ENCODE measurements around the gene NT5C2.

Gene NT5C2

GRCh38 chr10:103041391-103041790 lies 151.7 kb downstream of the NT5C2 start:
- Histone ChIP-seq H3K27ac (ENCODE audit: low read length) (no peak overlapping the region), H3K4me3 (ENCODE audit: low read length in 2 of 2) (no peak overlapping the region), H3K36me3 (ENCODE audit: control insufficient read depth in 2 of 2, insufficient read depth in 2 of 2, low read length in 2 of 2) (no peaks in the 10 kb centered on the region), H3K9me3 (ENCODE audit: control insufficient read depth in 2 of 2, low read length in 2 of 2) (no peaks in the 10 kb centered on the region), H3K27me3 (ENCODE audit: control insufficient read depth in 1 of 2, insufficient read depth in 2 of 2, low read length in 2 of 2) (no peaks in the 10 kb centered on the region), H3K9ac (ENCODE audit: low read length in 2 of 2) (no peak overlapping the region), H3K4me1 (ENCODE audit: control insufficient read depth, insufficient read depth, low read length) (peaks cover 34% of the 10 kb centered on the region)

- Histone ChIP-seq H3K36me3 (ENCODE audit: control insufficient read depth in 2 of 2, insufficient read depth in 2 of 2, low read length in 2 of 2) (no peaks in the 10 kb centered on the region), H3K27ac (ENCODE audit: low read length) (no peak overlapping the region), H3K4me3 (ENCODE audit: low read length in 2 of 2) (no peak overlapping the region), H3K9me3 (ENCODE audit: control insufficient read depth in 2 of 2, low read length in 2 of 2) (no peaks in the 10 kb centered on the region), H3K4me1 (ENCODE audit: control insufficient read depth, insufficient read depth, low read length) (peaks cover 28% of the 10 kb centered on the region), H3K9ac (ENCODE audit: low read length in 2 of 2) (no peak overlapping the region), H3K27me3 (ENCODE audit: control insufficient read depth in 1 of 2, insufficient read depth in 2 of 2, low read length in 2 of 2) (no peaks in the 10 kb centered on the region)
These were observed 152.7 kb downstream of the NT5C2 start for GRCh38 chr10:103040418-103040817.

GRCh38 chr10:103038570-103038969 lies 154.5 kb downstream of the NT5C2 start:
- no peaks in the 10 kb centered on the region for H3K27me3 ChIP-seq (ENCODE audit: control insufficient read depth in 1 of 2, insufficient read depth in 2 of 2, low read length in 2 of 2)

More at GRCh38 chr10:103038570-103038969, 154.5 kb downstream of the NT5C2 start:
- H3K9me3 ChIP-seq (ENCODE audit: control insufficient read depth in 2 of 2, low read length in 2 of 2): no peaks in the 10 kb centered on the region
- no peaks in the 10 kb centered on the region for H3K36me3 ChIP-seq (ENCODE audit: control insufficient read depth in 2 of 2, insufficient read depth in 2 of 2, low read length in 2 of 2)
- no peak overlapping the region for H3K9ac ChIP-seq (ENCODE audit: low read length in 2 of 2)
- H3K27ac ChIP-seq (ENCODE audit: low read length): no peak overlapping the region
- H3K4me1 ChIP-seq (ENCODE audit: control insufficient read depth, insufficient read depth, low read length): peaks cover 17% of the 10 kb centered on the region
- H3K4me3 ChIP-seq (ENCODE audit: low read length in 2 of 2): no peak overlapping the region

Data from stomach smooth muscle (tissue), 2 donors.